HepG2 (cell line): Measurements from ENCODE around the gene DLG4. TPM values are rescaled to one million over a fixed set of nuclear protein-coding genes. Genes with fewer than 3 reads are reported as not detected.

ENCODE experiments used
- CBFB ChIP-seq: sonication (generic); formaldehyde crosslinking; IDR thresholded peaks from 2 replicates; pipeline ENCODE4 v1.4.0; 2020; ENCODE audit warnings: missing genetic modification reagents
- RFX5 ChIP-seq: IDR thresholded peaks from 2 replicates; pipeline ENCODE4 v1.6.1; 2011; ENCODE audit warnings: low read depth, low read length, improper control_type of control experiment
- RFXAP ChIP-seq: sonication (generic); formaldehyde crosslinking; IDR thresholded peaks from 2 replicates; pipeline ENCODE4 v1.4.0; 2020; ENCODE audit warnings: missing genetic modification reagents, borderline replicate concordance
- YEATS4 ChIP-seq: sonication (generic); formaldehyde crosslinking; IDR thresholded peaks from 2 replicates; pipeline ENCODE4 v1.4.0; 2020; ENCODE audit warnings: missing genetic modification reagents, borderline replicate concordance
- YY1 ChIP-seq: IDR thresholded peaks from 2 replicates; pipeline ENCODE4 v1.6.1; 2011; ENCODE audit warnings: low read length, low read depth, moderate library complexity, mild to moderate bottlenecking; ENCODE audit not compliant: insufficient read depth, insufficient replicate concordance
- ZNF549 ChIP-seq: sonication (generic); formaldehyde crosslinking; IDR thresholded peaks from 2 replicates; pipeline ENCODE4 v1.5.0; 2020; ENCODE audit warnings: missing genetic modification reagents
- ZNF562 ChIP-seq: sonication (generic); formaldehyde crosslinking; IDR thresholded peaks from 2 replicates; pipeline ENCODE4 v1.8.0; 2022; ENCODE audit warnings: missing genetic modification reagents, borderline replicate concordance
- ZNF616 ChIP-seq: sonication (generic); formaldehyde crosslinking; IDR thresholded peaks from 2 replicates; pipeline ENCODE4 v1.5.0; 2020; ENCODE audit warnings: low read depth, mild to moderate bottlenecking, missing genetic modification reagents
- polyA plus RNA-seq, 8 experiments: library from polyadenylated mRNA; depleted of rRNA in 3 of 8; stranded (reverse) in 7 of 8; unstranded in 1 of 8; fragments of >200 nt; fragmentation: Illumina TruSeq in 4 of 8; extraction: Trizol in 4 of 8; gene quantifications; 2 replicates each; pipeline versions ENCODE4 v1.2.1 to v1.2.3, GENCODE V29; 2011 to 2016; ENCODE audit warnings: low read depth in 4 of 8, missing spikeins in 1 of 8, mixed read lengths in 1 of 8; ENCODE audit not compliant: insufficient read depth in 1 of 8
- total RNA-seq, 5 experiments: library from RNA; depleted of rRNA; stranded (reverse); fragments of >200 nt; fragmentation: Illumina TruSeq; extraction: Trizol; gene quantifications; 2 replicates each; pipeline ENCODE4 v1.2.3, GENCODE V29; 2016; ENCODE audit warnings: low read depth in 1 of 5
- TF ChIP-seq, protein P1 (sequence below): sonication (generic); formaldehyde crosslinking; IDR thresholded peaks from 2 replicates; pipeline ENCODE4 v1.5.0; 2020; ENCODE audit warnings: mild to moderate bottlenecking, missing genetic modification reagents, borderline replicate concordance
- TF ChIP-seq, protein P2 (sequence below), 2 experiments: sonication (generic) in 1 of 2; formaldehyde crosslinking in 1 of 2; IDR thresholded peaks; 2 replicates each; pipeline versions ENCODE4 v1.6.1 to v1.9.0; 2014 to 2022; ENCODE audit warnings: antibody characterized with exemption in 1 of 2, borderline replicate concordance in 1 of 2, inconsistent platforms in 1 of 2, low read depth in 1 of 2, missing genetic modification reagents in 1 of 2
- TF ChIP-seq, protein P3 (sequence below): sonication (generic); formaldehyde crosslinking; IDR thresholded peaks from 2 replicates; pipeline ENCODE4 v1.5.0; 2020; ENCODE audit warnings: mild to moderate bottlenecking, missing genetic modification reagents
- TF ChIP-seq, protein P4 (sequence below): sonication (generic); formaldehyde crosslinking; IDR thresholded peaks from 2 replicates; pipeline ENCODE4 v1.4.0; 2020; ENCODE audit warnings: missing genetic modification reagents; ENCODE audit errors: not compliant biosample characterization
- TF ChIP-seq, protein P5 (sequence below): sonication (generic); formaldehyde crosslinking; IDR thresholded peaks from 2 replicates; pipeline ENCODE4 v1.5.0; 2020; ENCODE audit warnings: mild to moderate bottlenecking, missing genetic modification reagents, borderline replicate concordance

The DLG4 gene
- total and polyA plus RNA-seq, 2 of the 13 experiments (the other 11 are each of a cell fraction or from before 2014, with no cell fraction given): 0.71 to 4.3 TPM

DNA sequence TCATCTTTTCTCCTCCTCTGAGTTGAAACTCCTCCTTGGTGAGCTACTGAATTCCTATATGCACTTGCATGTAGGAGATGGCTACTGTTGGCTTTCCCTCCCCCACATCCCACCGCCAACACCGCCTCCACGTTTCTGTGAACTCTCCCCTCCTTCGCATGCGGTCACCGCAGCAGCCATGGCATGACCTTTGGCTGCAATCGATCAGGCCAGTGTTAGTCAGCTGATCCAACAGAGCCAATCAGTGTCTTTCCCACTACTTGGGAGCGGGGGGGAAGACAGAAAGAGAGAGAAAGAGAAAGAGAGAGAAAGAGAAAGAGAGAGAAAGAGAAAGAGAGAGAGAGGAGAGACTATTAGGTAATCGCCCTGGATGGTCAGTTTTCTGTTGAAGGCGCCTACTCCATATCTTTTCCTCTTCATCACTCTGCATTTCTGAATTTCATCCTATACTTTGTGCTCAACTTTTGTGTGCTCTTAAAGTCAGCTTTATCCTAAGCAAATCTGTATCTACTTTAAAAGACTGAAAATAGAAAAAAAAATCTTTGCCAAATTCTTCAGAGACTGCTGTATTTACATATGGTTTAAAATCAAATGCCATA is 63.2 kb downstream of the DLG4 start (continued):
- TF ChIP-seq, protein P1, sequence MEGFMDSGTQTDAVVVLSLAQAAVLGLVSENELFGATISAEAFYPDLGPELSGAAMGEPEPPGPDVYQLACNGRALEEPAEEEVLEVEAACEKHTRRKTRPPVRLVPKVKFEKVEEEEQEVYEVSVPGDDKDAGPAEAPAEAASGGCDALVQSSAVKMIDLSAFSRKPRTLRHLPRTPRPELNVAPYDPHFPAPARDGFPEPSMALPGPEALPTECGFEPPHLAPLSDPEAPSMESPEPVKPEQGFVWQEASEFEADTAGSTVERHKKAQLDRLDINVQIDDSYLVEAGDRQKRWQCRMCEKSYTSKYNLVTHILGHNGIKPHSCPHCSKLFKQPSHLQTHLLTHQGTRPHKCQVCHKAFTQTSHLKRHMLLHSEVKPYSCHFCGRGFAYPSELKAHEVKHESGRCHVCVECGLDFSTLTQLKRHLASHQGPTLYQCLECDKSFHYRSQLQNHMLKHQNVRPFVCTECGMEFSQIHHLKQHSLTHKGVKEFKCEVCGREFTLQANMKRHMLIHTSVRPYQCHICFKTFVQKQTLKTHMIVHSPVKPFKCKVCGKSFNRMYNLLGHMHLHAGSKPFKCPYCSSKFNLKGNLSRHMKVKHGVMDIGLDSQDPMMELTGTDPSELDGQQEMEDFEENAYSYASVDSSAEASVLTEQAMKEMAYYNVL (CRISPR knock-in tag): peak; percentile 100
- TF ChIP-seq, protein P2, sequence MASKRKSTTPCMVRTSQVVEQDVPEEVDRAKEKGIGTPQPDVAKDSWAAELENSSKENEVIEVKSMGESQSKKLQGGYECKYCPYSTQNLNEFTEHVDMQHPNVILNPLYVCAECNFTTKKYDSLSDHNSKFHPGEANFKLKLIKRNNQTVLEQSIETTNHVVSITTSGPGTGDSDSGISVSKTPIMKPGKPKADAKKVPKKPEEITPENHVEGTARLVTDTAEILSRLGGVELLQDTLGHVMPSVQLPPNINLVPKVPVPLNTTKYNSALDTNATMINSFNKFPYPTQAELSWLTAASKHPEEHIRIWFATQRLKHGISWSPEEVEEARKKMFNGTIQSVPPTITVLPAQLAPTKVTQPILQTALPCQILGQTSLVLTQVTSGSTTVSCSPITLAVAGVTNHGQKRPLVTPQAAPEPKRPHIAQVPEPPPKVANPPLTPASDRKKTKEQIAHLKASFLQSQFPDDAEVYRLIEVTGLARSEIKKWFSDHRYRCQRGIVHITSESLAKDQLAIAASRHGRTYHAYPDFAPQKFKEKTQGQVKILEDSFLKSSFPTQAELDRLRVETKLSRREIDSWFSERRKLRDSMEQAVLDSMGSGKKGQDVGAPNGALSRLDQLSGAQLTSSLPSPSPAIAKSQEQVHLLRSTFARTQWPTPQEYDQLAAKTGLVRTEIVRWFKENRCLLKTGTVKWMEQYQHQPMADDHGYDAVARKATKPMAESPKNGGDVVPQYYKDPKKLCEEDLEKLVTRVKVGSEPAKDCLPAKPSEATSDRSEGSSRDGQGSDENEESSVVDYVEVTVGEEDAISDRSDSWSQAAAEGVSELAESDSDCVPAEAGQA (IDR thresholded peaks at IDR 0.05; ENCODE audit: low read depth): peak; percentile 82
- TF ChIP-seq, protein P2 (CRISPR knock-in tag; IDR thresholded peaks at IDR 0.05; ENCODE audit: borderline replicate concordance): peak; percentile 73; the same call in 1 of the 2 replicates
- TF ChIP-seq YY1 (peak; percentile 84), ZNF562 (CRISPR knock-in tag) (peak; percentile 59; the same call in 1 of the 2 replicates), ZNF549 (CRISPR knock-in tag) (no peak), CBFB (CRISPR knock-in tag) (peak; percentile 86), RFXAP (CRISPR knock-in tag) (peak; percentile 82; the same call in 1 of the 2 replicates), ZNF616 (CRISPR knock-in tag) (peak; percentile 90), YEATS4 (CRISPR knock-in tag) (peak; percentile 82), RFX5 (no peak)
- TF ChIP-seq, protein P3, sequence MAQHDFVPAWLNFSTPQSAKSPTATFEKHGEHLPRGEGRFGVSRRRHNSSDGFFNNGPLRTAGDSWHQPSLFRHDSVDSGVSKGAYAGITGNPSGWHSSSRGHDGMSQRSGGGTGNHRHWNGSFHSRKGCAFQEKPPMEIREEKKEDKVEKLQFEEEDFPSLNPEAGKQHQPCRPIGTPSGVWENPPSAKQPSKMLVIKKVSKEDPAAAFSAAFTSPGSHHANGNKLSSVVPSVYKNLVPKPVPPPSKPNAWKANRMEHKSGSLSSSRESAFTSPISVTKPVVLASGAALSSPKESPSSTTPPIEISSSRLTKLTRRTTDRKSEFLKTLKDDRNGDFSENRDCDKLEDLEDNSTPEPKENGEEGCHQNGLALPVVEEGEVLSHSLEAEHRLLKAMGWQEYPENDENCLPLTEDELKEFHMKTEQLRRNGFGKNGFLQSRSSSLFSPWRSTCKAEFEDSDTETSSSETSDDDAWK (CRISPR knock-in tag): no peak
- TF ChIP-seq, protein P4, sequence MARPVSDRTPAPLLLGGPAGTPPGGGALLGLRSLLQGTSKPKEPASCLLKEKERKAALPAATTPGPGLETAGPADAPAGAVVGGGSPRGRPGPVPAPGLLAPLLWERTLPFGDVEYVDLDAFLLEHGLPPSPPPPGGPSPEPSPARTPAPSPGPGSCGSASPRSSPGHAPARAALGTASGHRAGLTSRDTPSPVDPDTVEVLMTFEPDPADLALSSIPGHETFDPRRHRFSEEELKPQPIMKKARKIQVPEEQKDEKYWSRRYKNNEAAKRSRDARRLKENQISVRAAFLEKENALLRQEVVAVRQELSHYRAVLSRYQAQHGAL (CRISPR knock-in tag): no peak
- TF ChIP-seq, protein P5, sequence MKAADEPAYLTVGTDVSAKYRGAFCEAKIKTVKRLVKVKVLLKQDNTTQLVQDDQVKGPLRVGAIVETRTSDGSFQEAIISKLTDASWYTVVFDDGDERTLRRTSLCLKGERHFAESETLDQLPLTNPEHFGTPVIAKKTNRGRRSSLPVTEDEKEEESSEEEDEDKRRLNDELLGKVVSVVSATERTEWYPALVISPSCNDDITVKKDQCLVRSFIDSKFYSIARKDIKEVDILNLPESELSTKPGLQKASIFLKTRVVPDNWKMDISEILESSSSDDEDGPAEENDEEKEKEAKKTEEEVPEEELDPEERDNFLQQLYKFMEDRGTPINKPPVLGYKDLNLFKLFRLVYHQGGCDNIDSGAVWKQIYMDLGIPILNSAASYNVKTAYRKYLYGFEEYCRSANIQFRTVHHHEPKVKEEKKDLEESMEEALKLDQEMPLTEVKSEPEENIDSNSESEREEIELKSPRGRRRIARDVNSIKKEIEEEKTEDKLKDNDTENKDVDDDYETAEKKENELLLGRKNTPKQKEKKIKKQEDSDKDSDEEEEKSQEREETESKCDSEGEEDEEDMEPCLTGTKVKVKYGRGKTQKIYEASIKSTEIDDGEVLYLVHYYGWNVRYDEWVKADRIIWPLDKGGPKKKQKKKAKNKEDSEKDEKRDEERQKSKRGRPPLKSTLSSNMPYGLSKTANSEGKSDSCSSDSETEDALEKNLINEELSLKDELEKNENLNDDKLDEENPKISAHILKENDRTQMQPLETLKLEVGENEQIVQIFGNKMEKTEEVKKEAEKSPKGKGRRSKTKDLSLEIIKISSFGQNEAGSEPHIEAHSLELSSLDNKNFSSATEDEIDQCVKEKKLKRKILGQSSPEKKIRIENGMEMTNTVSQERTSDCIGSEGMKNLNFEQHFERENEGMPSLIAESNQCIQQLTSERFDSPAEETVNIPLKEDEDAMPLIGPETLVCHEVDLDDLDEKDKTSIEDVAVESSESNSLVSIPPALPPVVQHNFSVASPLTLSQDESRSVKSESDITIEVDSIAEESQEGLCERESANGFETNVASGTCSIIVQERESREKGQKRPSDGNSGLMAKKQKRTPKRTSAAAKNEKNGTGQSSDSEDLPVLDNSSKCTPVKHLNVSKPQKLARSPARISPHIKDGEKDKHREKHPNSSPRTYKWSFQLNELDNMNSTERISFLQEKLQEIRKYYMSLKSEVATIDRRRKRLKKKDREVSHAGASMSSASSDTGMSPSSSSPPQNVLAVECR (CRISPR knock-in tag): peak; percentile 58; the same call in 1 of the 2 replicates
